CD4-positive, alpha-beta T cell treated with Interleukin-21 for 1 hour (primary cell): ENCODE results near the gene PRSS36.
"Not testable (repeated sequence)": the region's sequence is repeated elsewhere in the genome, so short reads cannot be mapped to it uniquely, and the experiment has no call there.

ENCODE experiments used
- DNase-seq: peaks from one replicate; pipeline ENCODE4 v3.0.0-alpha.2; 2020

The PRSS36 gene

GRCh38 chr16:31183432-31184428 is 33.9 kb upstream of the PRSS36 start:
- no peak for DNase-seq

- no peak for DNase-seq
These were observed 32.5 kb upstream of the PRSS36 start for GRCh38 chr16:31182391-31182790.

- peak; percentile 44 for DNase-seq
These were observed 31.4 kb upstream of the PRSS36 start for GRCh38 chr16:31181102-31181830.

GRCh38 chr16:31179747-31180459 is 30.0 kb upstream of the PRSS36 start, which contains the start of gene FUS:
FUS (plus strand) TSS chr16:31180139; CDS start chr16:31180215, 76 bp downstream.
- peak; percentile 93 for DNase-seq

GRCh38 chr16:31179219-31179746 is 29.4 kb upstream of the PRSS36 start:
- DNase-seq: no peak

GRCh38 chr16:31177136-31177535 is 27.3 kb upstream of the PRSS36 start:
- DNase-seq: peak; percentile 64

- DNase-seq: not testable (repeated sequence)
These were observed 20.2 kb upstream of the PRSS36 start for GRCh38 chr16:31170048-31170447.

- no peak for DNase-seq
These were observed 19.0 kb upstream of the PRSS36 start for GRCh38 chr16:31168848-31169247.

GRCh38 chr16:31167315-31167714 is 17.4 kb upstream of the PRSS36 start:
- DNase-seq: no peak

- no peak for DNase-seq
These were observed 7.3 kb upstream of the PRSS36 start for GRCh38 chr16:31157136-31157535.

GRCh38 chr16:31150976-31151375 is 1.1 kb upstream of the PRSS36 start:
- not testable (repeated sequence) for DNase-seq

- DNase-seq: no peak
These were observed 534 bp downstream of the PRSS36 start for GRCh38 chr16:31149332-31149731.

- no peak for DNase-seq
These were observed 970 bp downstream of the PRSS36 start for GRCh38 chr16:31148896-31149295.

GRCh38 chr16:31148281-31148728 is 1.6 kb downstream of the PRSS36 start:
- no peak for DNase-seq

GRCh38 chr16:31147574-31147973 is 2.3 kb downstream of the PRSS36 start:
- no peak for DNase-seq

- no peak for DNase-seq
These were observed 4.4 kb downstream of the PRSS36 start for GRCh38 chr16:31145398-31145990.

- not testable (repeated sequence) for DNase-seq
These were observed 5.4 kb downstream of the PRSS36 start for GRCh38 chr16:31144418-31144817.

GRCh38 chr16:31143694-31144148 is 6.1 kb downstream of the PRSS36 start:
- no peak for DNase-seq

- no peak for DNase-seq
These were observed 6.7 kb downstream of the PRSS36 start for GRCh38 chr16:31143011-31143693.

GRCh38 chr16:31142109-31143010 is 7.5 kb downstream of the PRSS36 start:
- peak; percentile 99 for DNase-seq
